Stimulated activated CD8-positive, alpha-beta memory T cell treated with anti-CD3 and anti-CD28 coated beads, Interleukin-12 subunit alpha, Interleukin-12 subunit beta, amount 100 ng/mL, for 1 hour (primary cell): ENCODE data around the gene RANBP9.

Source experiments
- DNase-seq: peaks from one replicate; pipeline ENCODE4 v3.0.0-alpha.2; 2020; ENCODE audit warnings: low read depth

Gene RANBP9

GRCh38 chr6:13648850-13649249 is 62.8 kb downstream of the RANBP9 start:
- no peak for DNase-seq

DNA sequence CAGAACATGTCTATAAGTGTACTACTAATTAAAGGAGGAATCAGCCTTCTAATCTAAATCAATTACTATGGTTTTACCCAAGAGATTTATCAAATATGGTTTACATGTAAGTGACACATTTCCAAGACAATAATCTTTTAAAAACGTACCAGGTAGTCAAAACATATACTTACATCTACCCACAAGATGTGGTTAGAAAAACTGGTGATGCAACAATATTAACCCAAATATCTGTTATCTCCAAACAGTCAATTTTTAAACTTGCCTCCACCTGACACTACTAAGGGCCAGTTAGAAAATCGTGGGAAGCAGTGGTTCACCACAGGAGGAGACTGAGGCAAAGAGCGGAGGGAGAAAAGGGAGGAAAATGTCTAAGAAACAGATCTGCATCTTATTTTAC is 68.5 kb downstream of the RANBP9 start:
- DNase-seq = no peak

- no peak for DNase-seq
These were observed 70.3 kb downstream of the RANBP9 start for GRCh38 chr6:13641315-13641714.

GRCh38 chr6:13638626-13639025 is 73.0 kb downstream of the RANBP9 start:
- no peak for DNase-seq

DNA sequence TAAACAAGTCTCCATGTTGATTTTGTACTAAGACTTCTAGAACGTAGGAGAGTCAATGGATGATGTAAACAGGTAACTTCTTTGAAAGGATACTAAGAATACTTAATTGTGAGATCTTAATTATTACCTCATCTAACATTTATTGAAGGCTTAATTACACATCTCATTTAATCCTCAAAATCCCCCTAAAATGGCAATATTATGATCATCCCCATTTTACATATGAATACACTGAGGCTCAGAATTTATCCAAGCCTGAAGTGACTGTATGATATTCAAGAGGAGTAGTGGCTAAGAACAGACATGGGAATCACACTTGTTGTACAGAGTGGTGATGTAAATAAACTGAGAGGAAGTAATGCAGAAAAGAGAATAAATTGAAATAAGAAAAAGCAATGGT is 73.6 kb downstream of the RANBP9 start:
- DNase-seq = no peak

- DNase-seq = no peak
These were observed 75.5 kb downstream of the RANBP9 start for GRCh38 chr6:13635948-13636658.

DNA sequence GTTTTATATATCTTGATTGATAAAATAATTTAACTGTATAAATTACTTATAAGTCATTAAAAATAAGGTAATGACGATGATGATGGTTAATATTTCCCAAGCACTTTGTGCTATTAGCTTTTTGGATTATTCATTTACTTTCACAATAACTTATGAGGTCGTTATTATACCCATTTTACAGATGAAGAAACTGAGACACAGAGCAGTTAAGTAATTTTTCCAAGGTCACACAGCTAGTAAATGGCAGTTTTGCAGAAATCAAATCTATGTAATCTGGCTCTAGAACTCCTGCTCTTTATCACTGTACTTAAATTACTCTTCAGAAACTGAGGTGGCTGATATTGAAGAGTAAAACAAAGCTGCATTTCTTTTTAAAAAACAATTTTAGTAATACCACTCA is 78.3 kb downstream of the RANBP9 start:
- DNase-seq = no peak

- no peak for DNase-seq
These were observed 81.1 kb downstream of the RANBP9 start for GRCh38 chr6:13630499-13630898.

GRCh38 chr6:13629459-13630116 is 82.0 kb downstream of the RANBP9 start:
- no peak for DNase-seq

- DNase-seq = no peak
These were observed 86.8 kb downstream of the RANBP9 start for GRCh38 chr6:13624871-13625288.

- DNase-seq = no peak
These were observed 94.6 kb downstream of the RANBP9 start for GRCh38 chr6:13617066-13617465.

- no peak for DNase-seq
These were observed 95.9 kb downstream of the RANBP9 start for GRCh38 chr6:13615792-13616120.

DNA sequence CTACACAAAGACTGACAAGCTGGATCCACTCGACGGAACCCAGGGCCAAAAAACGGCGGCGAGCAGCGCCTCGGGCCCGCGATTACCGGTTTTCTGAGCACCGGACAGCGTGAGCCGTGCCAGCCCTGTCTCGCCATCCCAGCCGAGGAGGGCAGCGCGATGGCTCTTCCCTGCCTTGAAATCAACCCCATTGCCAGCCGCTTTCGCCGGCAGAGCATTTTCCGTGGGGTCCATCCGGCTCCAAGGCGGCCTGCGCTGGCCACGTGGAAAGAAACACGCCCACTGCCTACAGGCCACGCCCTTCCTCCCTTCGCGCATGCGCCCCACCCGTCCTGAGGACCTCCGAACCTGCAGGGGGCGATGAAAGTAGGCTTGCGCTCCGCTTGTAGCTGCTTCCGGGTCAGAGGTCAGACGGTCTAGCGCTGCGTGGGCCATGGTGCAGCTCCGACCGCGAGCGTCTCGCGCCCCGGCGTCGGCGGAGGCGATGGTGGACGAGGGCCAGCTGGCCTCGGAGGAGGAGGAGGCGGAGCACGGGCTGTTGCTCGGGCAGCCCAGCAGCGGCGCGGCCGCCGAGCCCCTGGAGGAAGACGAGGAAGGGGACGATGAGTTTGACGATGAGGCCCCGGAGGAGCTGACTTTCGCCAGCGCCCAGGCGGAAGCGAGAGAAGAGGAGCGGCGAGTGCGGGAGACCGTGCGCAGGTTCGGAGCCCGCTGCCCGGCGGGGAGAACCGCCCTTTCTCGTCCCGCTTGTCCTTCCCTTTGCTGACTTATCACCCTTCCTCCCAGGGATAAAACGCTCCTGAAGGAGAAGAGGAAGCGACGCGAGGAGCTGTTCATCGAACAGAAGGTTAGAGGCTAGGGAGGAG is 96.5 kb downstream of the RANBP9 start, which contains the start of gene NOL7:
TSS of gene NOL7 (plus strand) at position 410 of the 866 bp plus-strand sequence. CDS start at position 434, 24 bp downstream.
- DNase-seq = peak; percentile 99

DNA sequence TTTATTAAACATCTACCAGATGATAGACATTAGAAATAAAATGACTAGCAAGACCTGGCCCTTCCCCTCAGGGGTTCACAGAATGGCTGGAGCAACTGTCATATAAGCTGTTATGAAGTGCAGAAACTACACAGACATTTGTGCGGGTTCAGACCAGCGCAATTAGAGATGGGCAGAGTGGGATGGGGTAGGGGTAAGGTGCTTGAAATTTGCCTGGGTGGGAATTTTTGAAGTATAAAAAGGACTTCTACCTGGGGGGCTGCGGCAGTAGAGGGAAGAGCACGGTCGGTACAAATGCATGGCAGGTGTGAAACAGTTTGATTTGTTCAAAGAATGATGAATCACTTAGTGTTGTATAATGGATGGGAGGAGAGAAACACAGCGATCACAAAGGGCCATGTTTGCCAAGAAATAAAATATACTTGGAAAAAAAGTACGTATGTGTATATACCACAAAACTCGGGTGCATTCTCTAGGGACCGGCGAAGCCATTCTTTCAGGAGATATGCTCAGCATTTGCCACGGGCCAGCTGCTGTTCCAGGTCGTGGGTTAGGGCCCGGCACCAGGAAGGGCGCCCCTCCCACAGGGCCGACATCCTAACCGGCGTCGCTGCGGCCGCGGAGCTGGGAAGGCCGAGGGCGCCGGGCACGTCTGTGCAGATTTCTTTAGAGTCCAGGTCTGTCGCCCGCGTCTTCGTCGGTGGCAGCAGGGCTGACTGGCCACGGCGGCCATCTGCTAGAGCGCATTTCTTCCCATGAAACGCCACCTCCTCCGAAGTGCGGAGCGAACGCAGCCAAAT is 97.3 kb downstream of the RANBP9 start:
- no peak for DNase-seq

GRCh38 chr6:13613029-13613594 is 98.5 kb downstream of the RANBP9 start:
- DNase-seq = no peak

DNA sequence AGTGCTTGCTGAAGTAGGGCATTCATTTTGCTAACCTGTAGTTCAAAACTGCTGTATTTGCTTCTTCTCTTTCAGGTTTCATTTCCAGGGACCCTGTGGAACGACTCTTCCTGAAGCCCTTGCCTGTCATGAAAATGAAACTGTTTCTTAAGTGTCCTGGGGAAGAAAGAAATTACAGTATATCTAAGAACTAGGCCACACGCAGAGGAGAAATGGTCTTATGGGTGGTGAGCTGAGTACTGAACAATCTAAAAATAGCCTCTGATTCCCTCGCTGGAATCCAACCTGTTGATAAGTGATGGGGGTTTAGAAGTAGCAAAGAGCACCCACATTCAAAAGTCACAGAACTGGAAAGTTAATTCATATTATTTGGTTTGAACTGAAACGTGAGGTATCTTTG is 99.9 kb downstream of the RANBP9 start:
- DNase-seq = no peak

GRCh38 chr6:13605634-13606033 is 106.0 kb downstream of the RANBP9 start:
- no peak for DNase-seq

- no peak for DNase-seq
These were observed 106.9 kb downstream of the RANBP9 start for GRCh38 chr6:13604546-13605416.

DNA sequence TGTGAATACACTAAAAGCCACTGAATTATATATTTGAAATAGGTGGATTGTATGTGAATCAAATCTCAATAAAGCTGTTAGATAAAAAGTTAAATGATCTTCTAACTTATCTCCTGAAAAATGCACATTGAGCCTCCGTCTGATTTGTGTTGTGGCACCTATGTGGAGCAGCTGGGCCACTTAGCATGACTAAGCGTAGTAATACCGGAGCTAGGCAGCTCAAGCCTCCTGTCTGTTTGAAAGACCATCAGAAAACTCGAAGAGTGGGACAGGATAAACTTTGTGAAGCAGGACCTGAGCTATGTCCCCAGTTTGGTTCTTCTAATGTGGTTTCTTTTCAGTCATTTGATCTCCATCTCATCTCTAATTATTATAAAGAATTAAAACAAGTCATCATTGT is 107.5 kb downstream of the RANBP9 start:
- DNase-seq = no peak

- DNase-seq = no peak
These were observed 111.6 kb downstream of the RANBP9 start for GRCh38 chr6:13600036-13600435.

GRCh38 chr6:13597073-13597472 is 114.6 kb downstream of the RANBP9 start:
- no peak for DNase-seq
